GM12892 (cell line): Measurements from ENCODE around the gene SETD4.

Experiments used
- POLR2A ChIP-seq: IDR thresholded peaks from 2 replicates; pipeline ENCODE4 v1.6.1; 2011; ENCODE audit warnings: low read depth, low read length, control low read depth
- POLR2AphosphoS5 ChIP-seq: IDR thresholded peaks from 2 replicates; pipeline ENCODE4 v1.6.1; 2011; ENCODE audit warnings: low read depth, low read length, control low read depth
- TAF1 ChIP-seq: IDR thresholded peaks from 2 replicates; pipeline ENCODE4 v1.6.1; 2011; ENCODE audit warnings: low read depth, mild to moderate bottlenecking, control low read depth, low read length, borderline replicate concordance

GRCh38 chr21:36096398-36097290 lies 36.3 kb upstream of the SETD4 start:
- TF ChIP-seq POLR2AphosphoS5, result no peak
- no peak for TF ChIP-seq POLR2A
- no peak for TF ChIP-seq TAF1
